Endothelial cell of umbilical vein (primary cell): ENCODE data around the gene CAP2. TPM values are rescaled to one million over a fixed set of nuclear protein-coding genes. Genes with fewer than 3 reads are reported as not detected.

ENCODE experiments used
- BruUV-seq: library from RNA; stranded (reverse); fragments of 400-500 nt; replicated peaks from 2 replicates; lab custom pipeline; 2021; lab: Mats Ljungman, UMichigan
- CTCF ChIA-PET: fragments of 300-600, 350-600 bp; sonication (Branson Sonifier 250); formaldehyde crosslinking; loops from one replicate; lab custom pipeline; 2021; ENCODE audit warnings: antibody characterized with exemption, inconsistent platforms; lab: Charles Lee
- POLR2A ChIA-PET: fragments of 300-600, 350-600 bp; sonication (Branson Sonifier 250); formaldehyde crosslinking; loops from one replicate; lab custom pipeline; 2021; ENCODE audit warnings: antibody characterized with exemption, inconsistent platforms; lab: Charles Lee
- DNase-seq: peaks from one replicate; pipeline ENCODE4 v3.0.0-alpha.2; 2011; ENCODE audit warnings: low read depth, low spot score
- FAIRE-seq: peaks from 2 replicates; lab custom pipeline; 2011; peaks lifted over from hg19 to GRCh38; lab: Jason Lieb, UNC
- H2AFZ ChIP-seq: 2 replicates; pipeline ENCODE4 v1.6.0; 2012; ENCODE audit warnings: low read depth, low read length, control low read depth, inconsistent platforms
- H3K27ac ChIP-seq: 2 replicates; pipeline ENCODE4 v1.5.1; 2011; ENCODE audit warnings: low read depth, mild to moderate bottlenecking, control low read depth, low read length, moderate library complexity; ENCODE audit not compliant: insufficient read depth
- H3K27me3 ChIP-seq, 2 experiments: 2 replicates each; pipeline versions ENCODE4 v1.6.0 to v1.6.1; 2011; ENCODE audit warnings: low read length in 2 of 2, mixed read lengths in 1 of 2; ENCODE audit not compliant: control insufficient read depth in 2 of 2, insufficient read depth in 2 of 2
- H3K36me3 ChIP-seq, 2 experiments: 2 replicates in 1 of 2; 3 replicates in 1 of 2; pipeline ENCODE4 v1.5.1; 2011; ENCODE audit warnings: low read length in 2 of 2, mild to moderate bottlenecking in 1 of 2, moderate library complexity in 1 of 2; ENCODE audit not compliant: control insufficient read depth in 2 of 2, insufficient read depth in 2 of 2; ENCODE audit errors: extremely low read depth in 1 of 2
- H3K4me1 ChIP-seq: 3 replicates; pipeline ENCODE4 v1.5.1; 2011; ENCODE audit warnings: mild to moderate bottlenecking, low read length; ENCODE audit not compliant: control insufficient read depth, insufficient read depth; ENCODE audit errors: extremely low read depth
- H3K4me2 ChIP-seq: 2 replicates; pipeline ENCODE4 v1.6.1; 2011; ENCODE audit warnings: low read length, control low read depth, mixed read lengths; ENCODE audit not compliant: insufficient read depth
- H3K4me3 ChIP-seq, 3 experiments: fragments of 200-600 bp in 1 of 3; sonication (generic), shearing (Covaris generic) in 1 of 3; replicated peaks in 1 of 3; 2 replicates each; pipeline ENCODE4 v1.5.1; 2011 to 2016; ENCODE audit warnings: control low read depth in 3 of 3, low read length in 3 of 3, mild to moderate bottlenecking in 2 of 3, inconsistent platforms in 1 of 3, low read depth in 1 of 3, moderate library complexity in 1 of 3; ENCODE audit not compliant: insufficient read depth in 1 of 3
- H3K79me2 ChIP-seq: 2 replicates; pipeline ENCODE4 v1.6.0; 2012; ENCODE audit warnings: low read length, inconsistent platforms; ENCODE audit not compliant: control insufficient read depth, insufficient read depth
- H3K9ac ChIP-seq: replicated peaks from 2 replicates; pipeline ENCODE3; 2011; ENCODE audit warnings: low read length, control low read depth; ENCODE audit not compliant: insufficient read depth; ENCODE audit errors: extremely low read depth
- H3K9me1 ChIP-seq: replicated peaks from 3 replicates; pipeline ENCODE4 v1.6.0; 2011; ENCODE audit warnings: mild to moderate bottlenecking, low read length; ENCODE audit not compliant: control insufficient read depth, insufficient read depth; ENCODE audit errors: extremely low read depth
- H3K9me3 ChIP-seq: replicated peaks from 2 replicates; pipeline ENCODE4 v1.5.1; 2012; ENCODE audit warnings: low read length, inconsistent platforms; ENCODE audit not compliant: control insufficient read depth, insufficient read depth
- H4K20me1 ChIP-seq: replicated peaks from 2 replicates; pipeline ENCODE3; 2011; ENCODE audit warnings: mild to moderate bottlenecking, low read length; ENCODE audit not compliant: control insufficient read depth, insufficient read depth; ENCODE audit errors: extremely low read depth
- CTCF ChIP-seq, 2 donors: IDR thresholded peaks; 1 replicate in 1 of 2; 2 replicates in 1 of 2; pipeline ENCODE4 v1.5.1; 2011; ENCODE audit warnings: low read length in 2 of 2, mild to moderate bottlenecking in 2 of 2, moderate library complexity in 2 of 2, control low read depth in 1 of 2, inconsistent platforms in 1 of 2, low read depth in 1 of 2; ENCODE audit not compliant: insufficient read depth in 1 of 2; ENCODE audit errors: extremely low read depth in 1 of 2
- EZH2 ChIP-seq: IDR thresholded peaks from 2 replicates; pipeline ENCODE4 v1.6.1; 2012; ENCODE audit warnings: borderline replicate concordance, low read depth, mild to moderate bottlenecking, moderate library complexity, low read length, inconsistent platforms; ENCODE audit not compliant: severe bottlenecking
- FOS ChIP-seq: IDR thresholded peaks from 2 replicates; pipeline ENCODE4 v1.6.1; 2011; ENCODE audit warnings: mild to moderate bottlenecking, low read length, moderate library complexity, borderline replicate concordance; ENCODE audit not compliant: insufficient read depth
- GATA2 ChIP-seq: IDR thresholded peaks from 2 replicates; pipeline ENCODE4 v1.7.0; 2011; ENCODE audit warnings: low read depth, mild to moderate bottlenecking, moderate library complexity, mixed read lengths, low read length; ENCODE audit not compliant: insufficient read length, insufficient read depth
- JUN ChIP-seq: IDR thresholded peaks from 2 replicates; pipeline ENCODE4 v1.6.1; 2011; ENCODE audit warnings: borderline replicate concordance, low read depth; ENCODE audit not compliant: insufficient read length, insufficient read depth
- MYC ChIP-seq: IDR thresholded peaks from one replicate; pipeline ENCODE4 v1.6.1; 2011; ENCODE audit warnings: mild to moderate bottlenecking, low read depth, low read length
- POLR2A ChIP-seq: IDR thresholded peaks from 2 replicates; pipeline ENCODE4 v1.6.1; 2012; ENCODE audit warnings: low read depth, mild to moderate bottlenecking, control low read depth, low read length
- POLR2AphosphoS5 ChIP-seq: IDR thresholded peaks from 2 replicates; pipeline ENCODE4 v1.6.1; 2012; ENCODE audit warnings: low read depth, mild to moderate bottlenecking, control low read depth, low read length, moderate library complexity; ENCODE audit not compliant: insufficient read depth
- dilution Hi-C: fragments of 300-500 bp; cut with MboI; formaldehyde crosslinking; loops from one replicate; pipeline ENCODE4 v1.15.0; 2019; ENCODE audit warnings: low sequenced_read_pairs; ENCODE audit not compliant: extremely low pct_ligation_motif_present
- intact Hi-C: fragments of 100-400 bp; cut with micrococcal nuclease; formaldehyde crosslinking; loops from one replicate; pipeline ENCODE4 v1.10.0; 2022
- polyA plus RNA-seq, 4 experiments: library from polyadenylated mRNA; depleted of rRNA in 3 of 4; stranded (reverse) in 3 of 4; unstranded in 1 of 4; fragments of >200 nt; gene quantifications; 2 replicates each; pipeline versions ENCODE4 v1.2.1 to v1.2.3, GENCODE V29; 2011 to 2012; ENCODE audit warnings: missing spikeins in 1 of 4
- total RNA-seq: library from RNA; stranded (reverse); gene quantifications from 2 replicates; pipeline ENCODE4 v1.2.3, GENCODE V29; 2021
- TF ChIP-seq, protein P1 (sequence below): IDR thresholded peaks from 2 replicates; pipeline ENCODE4 v1.6.1; 2011; ENCODE audit not compliant: insufficient read depth, insufficient read length

CAP2 gene
- total and polyA plus RNA-seq, 2 donors (not counting 3 experiments of a cell fraction or from before 2014, with no cell fraction given) = 12.2 to 21.3 TPM

DNA sequence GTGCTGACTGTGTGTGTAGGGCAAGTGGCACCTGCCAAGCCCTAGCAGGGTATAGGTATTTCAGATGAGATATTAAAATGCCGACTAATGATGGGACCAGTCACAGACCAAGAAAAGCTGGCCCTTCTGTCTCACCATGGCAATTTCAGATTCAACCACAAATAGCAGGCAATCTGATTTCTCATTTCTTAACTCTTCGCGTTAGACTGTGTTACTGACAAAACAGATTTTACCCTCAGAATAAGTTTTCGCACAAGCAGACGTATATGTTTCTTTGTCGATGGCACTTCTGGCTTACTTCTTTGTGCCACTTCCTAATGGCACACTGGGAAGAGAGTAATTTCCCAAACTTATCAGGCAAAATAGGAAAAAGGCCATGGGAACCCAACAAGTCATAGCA, 58.7 kb downstream of the CAP2 start:
- Histone ChIP-seq H3K9ac (no peak overlapping the region), H3K4me1 (peaks cover 8% of the 10 kb centered on the region), H3K9me3 (no peaks in the 10 kb centered on the region), H4K20me1 (no peaks in the 10 kb centered on the region), H3K4me2 (no peak overlapping the region), H2AFZ (no peak overlapping the region), H3K79me2 (no peaks in the 10 kb centered on the region), H3K36me3 (no peaks in the 10 kb centered on the region), H3K27me3 (no peaks in the 10 kb centered on the region), H3K9me1 (no peaks in the 10 kb centered on the region), H3K4me3 (no peak overlapping the region), H3K27ac (no peak overlapping the region)
- dilution Hi-C loops (no loop called here), intact Hi-C loops (no loop called here)
- no peak for TF ChIP-seq POLR2AphosphoS5
- TF ChIP-seq, protein P1, sequence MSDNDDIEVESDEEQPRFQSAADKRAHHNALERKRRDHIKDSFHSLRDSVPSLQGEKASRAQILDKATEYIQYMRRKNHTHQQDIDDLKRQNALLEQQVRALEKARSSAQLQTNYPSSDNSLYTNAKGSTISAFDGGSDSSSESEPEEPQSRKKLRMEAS = no peak
- TF ChIP-seq CTCF (IDR thresholded peaks at IDR 0.05; ENCODE audit: extremely low read depth in 1 of 2, insufficient read depth in 1 of 2, low read depth in 1 of 2, low read length in 2 of 2) = no peak
- TF ChIP-seq POLR2A = no peak
- no peak for TF ChIP-seq MYC
- TF ChIP-seq GATA2 = no peak
- no peak for TF ChIP-seq FOS
- TF ChIP-seq JUN = no peak
- no peak for TF ChIP-seq EZH2
- POLR2A ChIA-PET = no interaction called here
- BruUV-seq = no TSS peak
- no peak for FAIRE-seq
- CTCF ChIA-PET = no interaction called here
- DNase-seq = no peak
